Breast epithelium (tissue), 4 donors: ENCODE data around the gene KCNG1. TPM values are rescaled to one million over a fixed set of nuclear protein-coding genes. Genes with fewer than 3 reads are reported as not detected.

ENCODE experiments used
- DNase-seq, 2 donors: peaks; one replicate each; pipeline ENCODE4 v3.0.0-alpha.2; 2019; ENCODE audit warnings: low spot score in 2 of 2
- H3K27ac ChIP-seq, 2 donors: fragments of 200-600 bp; sonication (generic) in 1 of 2; one replicate each; pipeline ENCODE4 v1.5.1; 2016 to 2019; ENCODE audit warnings: mild to moderate bottlenecking in 1 of 2
- H3K27me3 ChIP-seq, 2 donors: fragments of 200-600 bp; sonication (generic) in 1 of 2; one replicate each; pipeline versions ENCODE4 v1.5.1 to v1.6.0; 2017 to 2019; ENCODE audit warnings: control low read depth in 1 of 2, mild to moderate bottlenecking in 1 of 2
- H3K36me3 ChIP-seq: fragments of 200-600 bp; one replicate; pipeline ENCODE4 v1.5.1; 2019
- H3K4me1 ChIP-seq, 2 donors: fragments of 200-600 bp; sonication (generic); one replicate each; pipeline ENCODE4 v1.5.1; 2016 to 2019; ENCODE audit warnings: control low read depth in 1 of 2
- H3K4me3 ChIP-seq, 3 donors: fragments of 200-600 bp; sonication (generic); 1 replicate in 2 of 3; 2 replicates in 1 of 3; pipeline ENCODE4 v1.5.1; 2016 to 2019; ENCODE audit warnings: mild to moderate bottlenecking in 3 of 3, moderate library complexity in 2 of 3
- H3K9me3 ChIP-seq, 2 donors: fragments of 200-600 bp; sonication (generic) in 1 of 2; one replicate each; pipeline ENCODE4 v1.5.1; 2016 to 2019; ENCODE audit warnings: control low read depth in 1 of 2
- POLR2A ChIP-seq: fragments of 450-650 bp; IDR thresholded peaks from one replicate; pipeline ENCODE4 v1.6.1; 2016; ENCODE audit warnings: antibody characterized with exemption, mild to moderate bottlenecking, moderate library complexity
- POLR2AphosphoS5 ChIP-seq, 3 donors: sonication (generic); formaldehyde crosslinking; IDR thresholded peaks; one replicate each; pipeline ENCODE4 v1.6.1; 2017; ENCODE audit warnings: antibody characterized with exemption in 3 of 3
- intact Hi-C: fragments of 100-400 bp; cut with DNase I; formaldehyde crosslinking; loops from one replicate; pipeline ENCODE4 v1.15.1; 2023; ENCODE audit warnings: low total_unique reads
- total RNA-seq, 3 donors: library from RNA; depleted of rRNA; stranded (reverse); fragments of >200 nt; gene quantifications; one replicate each; pipeline ENCODE4 v1.1.0, GENCODE V29; 2016
- TF ChIP-seq, protein P1 (sequence below), 3 donors: fragments of 450-650 bp; IDR thresholded peaks; one replicate each; pipeline ENCODE4 v1.5.1; 2016 to 2017; ENCODE audit warnings: antibody characterized with exemption in 3 of 3, mild to moderate bottlenecking in 3 of 3, moderate library complexity in 3 of 3

KCNG1 gene
- total RNA-seq, 3 donors from 2014 or later: 1.3 to 7.0 TPM; not detected in 1

DNA sequence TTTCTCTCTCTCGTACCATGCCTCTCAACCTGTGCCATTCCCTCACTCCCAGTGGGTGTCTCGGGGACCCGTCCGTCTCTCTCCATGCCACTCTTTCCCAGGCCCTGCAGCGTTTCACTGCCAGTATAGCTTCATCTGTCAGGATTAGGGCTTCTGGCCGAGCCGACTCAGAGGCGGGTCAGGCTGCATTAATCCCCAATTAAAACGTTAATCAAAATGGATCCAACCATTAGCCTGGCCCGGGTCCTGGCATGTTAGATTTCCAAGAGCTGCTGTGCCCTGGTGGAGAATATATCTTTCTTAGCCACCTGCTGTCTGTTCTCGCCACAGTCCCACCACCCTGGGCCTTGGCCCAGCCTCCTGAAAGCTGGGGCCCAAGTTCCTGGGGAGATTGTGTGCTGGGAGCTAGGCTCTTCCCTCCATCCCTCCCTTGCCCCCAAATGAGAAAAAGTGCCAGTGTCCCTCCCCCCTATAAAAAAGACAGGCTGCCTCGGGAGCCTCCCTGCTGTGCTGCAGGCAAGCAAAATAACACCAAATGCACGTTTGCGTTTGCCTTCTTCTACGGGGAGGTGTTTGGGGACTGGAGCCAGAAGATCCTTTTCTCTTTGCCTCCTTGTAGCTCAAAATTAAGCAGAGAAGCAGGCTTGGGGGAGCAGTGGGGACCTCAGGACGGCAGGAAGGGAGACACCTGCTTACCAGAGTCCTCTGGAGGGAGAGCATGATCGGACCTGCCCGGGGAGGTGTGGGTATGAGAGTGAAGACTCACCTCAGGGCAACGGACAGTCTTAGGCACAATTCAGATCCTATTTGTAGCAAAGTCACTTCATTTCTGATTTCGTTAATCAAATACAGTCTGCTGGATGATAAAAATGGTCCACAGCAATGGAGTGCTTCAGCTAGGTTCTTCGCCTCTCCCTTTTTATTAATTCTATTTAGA lies 3.0 kb downstream of the KCNG1 start:
- Histone ChIP-seq H3K27ac (no peak overlapping the region), H3K36me3 (no peaks in the 10 kb centered on the region), H3K27me3 (peaks cover 0 to 31% of the 10 kb centered on the region in 2 donors), H3K4me3 (no peak overlapping the region), H3K9me3 (no peaks in the 10 kb centered on the region), H3K4me1 (peaks cover 0 to 3% of the 10 kb centered on the region in 2 donors)
- TF ChIP-seq POLR2A: no peak
- no peak for TF ChIP-seq POLR2AphosphoS5 (IDR thresholded peaks at IDR 0.05)
- TF ChIP-seq, protein P1, sequence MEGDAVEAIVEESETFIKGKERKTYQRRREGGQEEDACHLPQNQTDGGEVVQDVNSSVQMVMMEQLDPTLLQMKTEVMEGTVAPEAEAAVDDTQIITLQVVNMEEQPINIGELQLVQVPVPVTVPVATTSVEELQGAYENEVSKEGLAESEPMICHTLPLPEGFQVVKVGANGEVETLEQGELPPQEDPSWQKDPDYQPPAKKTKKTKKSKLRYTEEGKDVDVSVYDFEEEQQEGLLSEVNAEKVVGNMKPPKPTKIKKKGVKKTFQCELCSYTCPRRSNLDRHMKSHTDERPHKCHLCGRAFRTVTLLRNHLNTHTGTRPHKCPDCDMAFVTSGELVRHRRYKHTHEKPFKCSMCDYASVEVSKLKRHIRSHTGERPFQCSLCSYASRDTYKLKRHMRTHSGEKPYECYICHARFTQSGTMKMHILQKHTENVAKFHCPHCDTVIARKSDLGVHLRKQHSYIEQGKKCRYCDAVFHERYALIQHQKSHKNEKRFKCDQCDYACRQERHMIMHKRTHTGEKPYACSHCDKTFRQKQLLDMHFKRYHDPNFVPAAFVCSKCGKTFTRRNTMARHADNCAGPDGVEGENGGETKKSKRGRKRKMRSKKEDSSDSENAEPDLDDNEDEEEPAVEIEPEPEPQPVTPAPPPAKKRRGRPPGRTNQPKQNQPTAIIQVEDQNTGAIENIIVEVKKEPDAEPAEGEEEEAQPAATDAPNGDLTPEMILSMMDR (IDR thresholded peaks at IDR 0.05): no peak
- intact Hi-C loops: no loop called here
- DNase-seq: no peak

DNA sequence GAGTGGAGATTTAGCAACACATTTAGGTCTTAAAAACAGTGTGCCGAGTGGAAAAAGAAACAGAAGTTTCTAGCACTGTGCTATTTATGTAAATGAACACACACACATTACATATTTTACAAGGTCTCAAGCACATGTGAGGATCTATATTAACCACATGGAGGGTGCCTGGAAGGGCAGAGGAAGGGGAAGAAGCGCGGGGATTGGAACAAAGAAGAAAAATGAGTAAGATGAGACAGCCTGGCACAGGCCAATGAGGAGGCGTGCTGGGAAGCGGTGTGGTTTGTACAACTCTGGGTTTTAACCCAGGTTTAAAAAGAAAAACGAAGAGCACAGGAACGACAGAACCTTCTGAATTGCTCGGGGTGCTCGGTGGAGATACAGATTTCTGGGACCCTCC lies 5.7 kb downstream of the KCNG1 start:
- no peak for DNase-seq
- intact Hi-C loops: no loop called here
- TF ChIP-seq POLR2A: no peak
- TF ChIP-seq, protein P1 (IDR thresholded peaks at IDR 0.05): no peak
- H3K27ac ChIP-seq: no peak overlapping the region
- no peaks in the 10 kb centered on the region for H3K4me1 ChIP-seq
- H3K36me3 ChIP-seq: no peaks in the 10 kb centered on the region
- H3K9me3 ChIP-seq: no peaks in the 10 kb centered on the region
- H3K27me3 ChIP-seq: peaks cover 0 to 9% of the 10 kb centered on the region in 2 donors
- no peak overlapping the region for H3K4me3 ChIP-seq

DNA sequence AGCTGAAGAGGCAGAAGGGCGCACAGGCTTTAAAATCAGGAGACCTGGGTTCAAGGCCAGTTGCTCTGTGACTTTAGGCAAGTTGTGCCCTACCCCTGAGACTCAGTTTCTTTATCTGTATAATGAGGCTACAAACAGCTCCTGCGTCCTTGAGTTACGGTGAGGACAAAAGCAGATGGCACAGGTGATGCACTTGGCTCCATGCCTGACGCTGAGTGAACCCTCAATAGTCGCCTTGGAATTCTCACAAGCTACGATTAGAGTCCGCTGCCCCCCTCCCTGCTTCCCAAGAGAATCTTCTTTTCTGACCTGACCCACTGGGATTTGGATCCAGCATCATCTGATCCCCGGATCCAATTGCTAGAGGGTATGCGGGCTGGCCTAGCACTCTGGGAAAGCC lies 6.4 kb downstream of the KCNG1 start:
- DNase-seq: no peak
- Histone ChIP-seq H3K27me3 (peaks cover 0 to 2% of the 10 kb centered on the region in 2 donors), H3K36me3 (no peaks in the 10 kb centered on the region), H3K4me3 (no peak overlapping the region), H3K9me3 (no peaks in the 10 kb centered on the region), H3K4me1 (no peaks in the 10 kb centered on the region), H3K27ac (no peak overlapping the region)
- intact Hi-C loops: no loop called here
- TF ChIP-seq POLR2AphosphoS5 (IDR thresholded peaks at IDR 0.05) (no peak), POLR2A (no peak)
- TF ChIP-seq, protein P1 (IDR thresholded peaks at IDR 0.05): no peak

DNA sequence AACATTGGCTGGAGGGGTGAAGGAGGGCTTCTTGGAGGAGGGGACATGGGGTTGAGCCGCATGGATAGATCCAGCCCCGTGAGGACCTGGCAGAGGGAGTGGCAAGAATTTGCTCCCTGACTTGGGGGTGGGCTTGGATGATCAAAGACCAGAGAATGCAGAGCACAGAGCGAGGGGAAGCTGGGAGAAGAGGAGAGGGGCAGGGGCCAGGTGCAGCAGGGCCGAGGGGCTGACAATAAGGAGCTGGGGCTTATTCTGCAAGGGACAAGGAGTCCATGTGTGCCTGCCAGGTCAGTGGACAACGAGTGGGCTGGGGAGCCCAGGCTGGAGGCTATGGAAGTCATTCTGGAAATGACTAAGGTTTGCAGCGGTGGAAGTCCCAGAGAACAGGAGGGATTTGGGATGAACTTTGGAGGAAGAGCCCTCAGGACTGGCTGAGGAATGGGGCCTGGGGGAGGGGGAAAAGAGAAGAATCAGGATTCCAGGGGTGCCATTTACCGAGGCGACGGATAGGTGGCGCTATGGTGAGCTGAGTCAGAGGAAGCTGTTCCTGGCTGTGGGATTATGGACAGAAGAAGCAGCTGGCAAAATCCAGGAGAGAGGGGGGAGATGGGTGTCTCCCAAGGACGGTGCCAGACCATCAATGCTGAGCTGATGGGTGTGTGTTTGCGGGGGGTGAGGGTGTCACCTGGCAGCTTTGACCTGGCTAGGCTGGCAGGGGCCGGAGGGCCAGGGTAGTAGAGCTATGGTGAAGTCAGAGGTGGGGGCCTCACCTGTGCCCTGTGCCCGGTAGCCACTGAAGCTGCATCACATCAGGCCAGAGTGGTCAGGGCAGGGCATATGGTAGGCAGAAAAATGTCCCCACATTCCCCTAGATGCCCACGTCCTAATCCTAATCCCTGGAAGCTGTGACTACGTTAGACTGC lies 7.8 kb downstream of the KCNG1 start:
- Histone ChIP-seq H3K9me3 (no peaks in the 10 kb centered on the region), H3K36me3 (no peaks in the 10 kb centered on the region), H3K4me1 (no peaks in the 10 kb centered on the region), H3K27ac (no peak overlapping the region), H3K27me3 (no peaks in the 10 kb centered on the region), H3K4me3 (no peak overlapping the region)
- intact Hi-C loops: no loop called here
- DNase-seq: no peak
- TF ChIP-seq, protein P1 (IDR thresholded peaks at IDR 0.05): peak in 2 of 3 donors; percentile 38 to 48
- TF ChIP-seq POLR2AphosphoS5 (IDR thresholded peaks at IDR 0.05) (no peak), POLR2A (no peak)
